Activated CD8-positive, alpha-beta T cell treated with anti-CD3 and anti-CD28 coated beads, Interleukin-2, amount 10 ng/mL, durations not matched to agents 7 days and 5 days (primary cell): Measurements from ENCODE around the gene SCYL3. TPM values are rescaled to one million over a fixed set of nuclear protein-coding genes. Genes with fewer than 3 reads are reported as not detected.

ENCODE experiments used
- ATAC-seq: fragments of 150-1000 bp; cut with Tn5 transposase; one replicate; pipeline ENCODE4 v1.10.0; 2021; ENCODE audit warnings: moderate library complexity
- CTCF ChIA-PET: fragments of 350-600 bp; sonication (Branson Sonifier 250); formaldehyde crosslinking; loops from one replicate; lab custom pipeline; 2021; ENCODE audit warnings: antibody characterized with exemption; lab: Charles Lee
- POLR2A ChIA-PET: fragments of 350-600 bp; sonication (Branson Sonifier 250); formaldehyde crosslinking; loops from one replicate; lab custom pipeline; 2021; ENCODE audit warnings: antibody characterized with exemption; lab: Charles Lee
- DNase-seq: peaks from one replicate; pipeline ENCODE4 v3.0.0-alpha.2; 2020
- H3K27ac Mint-ChIP-seq: one replicate; pipeline ENCODE4 v1.8.0; 2021; ENCODE audit warnings: mild to moderate bottlenecking, mixed read lengths
- H3K27me3 Mint-ChIP-seq: one replicate; pipeline ENCODE4 v1.8.0; 2021; ENCODE audit warnings: low read depth, mixed read lengths
- H3K36me3 Mint-ChIP-seq: one replicate; pipeline ENCODE4 v1.8.0; 2021; ENCODE audit warnings: low read depth, mixed read lengths
- H3K4me1 Mint-ChIP-seq: one replicate; pipeline ENCODE4 v1.8.0; 2021; ENCODE audit warnings: low read depth, mixed read lengths
- H3K4me3 Mint-ChIP-seq: one replicate; pipeline ENCODE4 v1.8.0; 2021; ENCODE audit warnings: mild to moderate bottlenecking, mixed read lengths
- H3K9me3 Mint-ChIP-seq: one replicate; pipeline ENCODE4 v1.8.0; 2022; ENCODE audit warnings: mixed read lengths; ENCODE audit not compliant: insufficient read depth
- total RNA-seq, 2 experiments: library from RNA; stranded (reverse); gene quantifications; one replicate each; pipeline ENCODE4 v1.2.3, GENCODE V29; 2021

SCYL3 gene
- total RNA-seq, 2 experiments from 2014 or later, result 14.6 to 15.1 TPM

DNA sequence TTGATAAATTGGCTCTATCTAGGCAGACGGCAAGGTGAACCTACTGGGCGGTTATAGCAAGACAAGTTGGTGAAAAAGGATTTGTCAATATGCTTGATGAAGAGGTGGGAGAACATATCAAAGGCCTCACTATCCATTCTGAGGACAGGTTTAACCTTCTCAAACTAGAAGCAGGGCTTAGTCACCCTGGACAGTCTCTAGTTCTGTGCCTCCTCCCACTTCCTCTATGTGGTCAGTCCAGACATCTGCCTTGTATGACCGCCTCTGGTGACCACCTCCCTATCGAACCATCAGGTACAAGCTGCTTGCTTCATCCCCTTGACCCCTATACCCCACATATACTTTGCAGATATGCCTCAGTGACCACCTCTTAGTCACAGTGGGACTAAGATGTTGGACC, 2.3 kb upstream of the SCYL3 start:
- ChIA-PET POLR2A (no interaction called here), CTCF (interaction anchor here (1.8 kb wide), 1 partner anchor 33 kb away, joined by 4 read pairs; no protein-coding TSS in a partner anchor)
- no peak overlapping the region for H3K4me3 Mint-ChIP-seq
- H3K27ac Mint-ChIP-seq, result no peak overlapping the region
- peaks cover 25% of the 10 kb centered on the region for H3K4me1 Mint-ChIP-seq
- ATAC-seq (no peak), DNase-seq (no peak)
- peaks cover 6% of the 10 kb centered on the region for H3K36me3 Mint-ChIP-seq
- H3K27me3 Mint-ChIP-seq, result peaks cover 31% of the 10 kb centered on the region
- no peaks in the 10 kb centered on the region for H3K9me3 Mint-ChIP-seq

GRCh38 chr1:169894424-169895145, 889 bp upstream of the SCYL3 start:
- H3K27me3 Mint-ChIP-seq, result peaks cover 27% of the 10 kb centered on the region
- H3K27ac Mint-ChIP-seq, result peak overlapping the region; percentile 99
- CTCF ChIA-PET, result interaction anchor here (1.2 to 4.0 kb wide), 5 partner anchors 8 to 1419 kb away, joined by 3 to 21 read pairs (median 4); partner anchors contain the start of genes FMO4 and METTL18
- POLR2A ChIA-PET, result interaction anchor here (0.6 to 3.2 kb wide), 9 partner anchors 8 to 639 kb away, joined by 3 to 26 read pairs (median 4); partner anchors contain the start of gene METTL18
- peaks cover 13% of the 10 kb centered on the region for H3K36me3 Mint-ChIP-seq
- ATAC-seq, result no peak
- peak overlapping the region; percentile 85 for H3K4me3 Mint-ChIP-seq
- H3K9me3 Mint-ChIP-seq, result no peaks in the 10 kb centered on the region
- H3K4me1 Mint-ChIP-seq, result peaks cover 38% of the 10 kb centered on the region
- peak; percentile 26 for DNase-seq

DNA sequence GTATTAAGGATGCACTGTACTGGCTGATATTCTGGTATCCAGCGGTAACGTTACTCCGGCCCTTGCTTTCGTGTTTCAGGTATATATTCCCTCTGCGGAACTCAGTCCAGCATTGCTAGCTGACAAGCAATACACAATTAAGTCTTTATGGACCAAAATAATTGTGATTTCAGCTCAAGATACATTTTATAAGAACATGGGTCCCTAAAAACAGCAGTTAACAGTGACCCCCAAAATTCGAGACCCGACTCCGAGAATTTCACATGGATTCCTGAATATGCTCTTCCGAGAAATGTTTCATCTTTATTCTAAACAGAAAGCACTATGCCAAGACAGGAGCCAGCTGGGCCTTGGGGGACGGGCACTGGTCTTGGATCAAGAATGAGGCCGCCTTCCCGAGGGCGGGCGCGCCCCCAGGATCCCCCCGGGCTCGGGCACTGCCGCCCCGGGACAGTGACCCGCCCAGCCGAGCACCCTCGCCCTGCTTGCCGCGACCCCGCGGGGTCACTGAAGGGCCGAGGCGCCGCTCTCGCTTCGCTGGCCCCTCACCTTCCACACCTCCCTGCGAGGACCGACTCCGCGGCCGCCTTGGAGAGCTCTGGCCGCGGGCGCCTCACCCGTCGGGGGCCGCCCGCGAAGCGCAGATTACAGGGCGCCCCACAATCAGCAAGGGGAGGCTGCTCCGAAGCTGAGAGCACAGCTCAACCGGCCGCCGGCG, 610 bp downstream of the SCYL3 start:
- peaks cover 49% of the 10 kb centered on the region for H3K4me1 Mint-ChIP-seq
- peak overlapping the region; percentile 85 for H3K4me3 Mint-ChIP-seq
- ChIA-PET POLR2A (interaction anchor here (0.5 to 3.2 kb wide), 18 partner anchors 9 to 1592 kb away, joined by 3 to 26 read pairs (median 4); partner anchors contain the start of genes BLZF1, GORAB, KIFAP3 and METTL18), CTCF (interaction anchor here (1.2 to 4.0 kb wide), 4 partner anchors 10 to 1421 kb away, joined by 3 to 21 read pairs (median 6); partner anchors contain the start of genes FMO4 and METTL18)
- H3K27me3 Mint-ChIP-seq, result peaks cover 18% of the 10 kb centered on the region
- no peak for DNase-seq
- peak; percentile 5 for ATAC-seq
- no peaks in the 10 kb centered on the region for H3K9me3 Mint-ChIP-seq
- peak overlapping the region; percentile 84 for H3K27ac Mint-ChIP-seq
- H3K36me3 Mint-ChIP-seq, result peaks cover 23% of the 10 kb centered on the region

DNA sequence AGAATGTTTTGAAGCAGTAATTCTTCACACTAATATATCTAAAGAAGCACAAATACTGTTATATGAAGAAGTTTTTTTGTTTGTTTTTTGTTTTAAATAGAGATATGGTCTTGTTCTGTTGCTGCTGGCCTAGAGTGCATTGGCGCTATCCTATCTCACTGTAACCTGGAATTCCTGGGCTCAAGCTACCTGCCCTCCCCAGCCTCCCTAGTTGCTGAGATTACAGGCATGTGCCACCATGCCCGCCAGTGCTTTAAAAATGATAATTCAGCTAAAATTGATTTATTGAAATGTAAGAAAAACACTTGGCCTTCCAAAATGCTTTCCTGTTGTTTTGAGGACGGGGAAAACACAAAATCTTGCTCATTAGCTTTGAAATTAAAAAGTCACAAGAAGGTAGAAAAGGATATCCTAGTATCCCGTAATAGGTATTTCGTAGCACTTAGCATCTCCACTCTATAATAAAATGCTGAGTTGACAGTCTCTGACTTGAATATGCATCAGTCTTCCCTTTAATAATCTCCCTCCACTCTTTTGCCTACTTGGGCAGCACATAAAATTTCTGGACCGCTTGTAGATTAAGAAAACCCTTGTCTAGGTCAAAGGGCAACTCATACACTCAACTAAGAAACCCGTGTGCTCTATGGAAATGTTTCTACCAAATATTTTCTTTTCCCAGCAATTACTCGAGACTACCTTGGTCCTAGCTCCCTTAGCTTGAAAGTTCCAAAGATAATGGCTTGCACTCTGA, 1.3 kb downstream of the SCYL3 start:
- no peak for ATAC-seq
- peaks cover 13% of the 10 kb centered on the region for H3K27me3 Mint-ChIP-seq
- no peaks in the 10 kb centered on the region for H3K9me3 Mint-ChIP-seq
- peak overlapping the region; percentile 85 for H3K4me3 Mint-ChIP-seq
- no peak for DNase-seq
- POLR2A ChIA-PET, result interaction anchor here (0.8 to 3.2 kb wide), 11 partner anchors 10 to 1593 kb away, joined by 3 to 26 read pairs (median 9); partner anchors contain the start of genes GORAB, KIFAP3, METTL18 and PRRC2C
- H3K27ac Mint-ChIP-seq, result peak overlapping the region; percentile 84
- peaks cover 27% of the 10 kb centered on the region for H3K36me3 Mint-ChIP-seq
- CTCF ChIA-PET, result interaction anchor here (1.4 to 4.0 kb wide), 4 partner anchors 34 to 180 kb away, joined by 3 to 21 read pairs (median 5); partner anchors contain the start of gene METTL18
- peaks cover 50% of the 10 kb centered on the region for H3K4me1 Mint-ChIP-seq

DNA sequence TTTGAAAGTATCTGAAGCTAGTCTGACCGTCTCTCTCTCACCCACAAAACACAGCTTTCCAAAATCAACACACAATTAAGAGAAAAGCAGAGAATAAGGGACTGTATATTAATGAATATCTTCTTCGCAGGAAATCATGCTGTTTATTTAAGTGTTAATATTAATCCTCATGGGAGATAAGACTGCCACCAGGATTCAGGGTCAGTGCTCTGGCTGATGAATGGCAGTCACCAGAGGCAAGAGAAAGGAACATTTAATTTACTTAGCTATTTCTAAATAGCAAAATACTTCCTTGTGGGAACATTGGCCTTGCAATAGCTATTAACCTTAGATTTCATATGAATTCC, 2.2 kb downstream of the SCYL3 start:
- CTCF ChIA-PET, result interaction anchor here (0.9 to 4.0 kb wide), 7 partner anchors 38 to 199 kb away, joined by 3 to 21 read pairs (median 3); partner anchors contain the start of genes KIFAP3 and METTL18
- peaks cover 33% of the 10 kb centered on the region for H3K36me3 Mint-ChIP-seq
- POLR2A ChIA-PET, result interaction anchor here (0.9 to 2.3 kb wide), 7 partner anchors 9 to 640 kb away, joined by 3 to 15 read pairs (median 4); partner anchors contain the start of genes GORAB, KIFAP3 and METTL18
- H3K4me1 Mint-ChIP-seq, result peaks cover 50% of the 10 kb centered on the region
- H3K27me3 Mint-ChIP-seq, result peaks cover 5% of the 10 kb centered on the region
- peak overlapping the region; percentile 85 for H3K4me3 Mint-ChIP-seq
- ATAC-seq (no peak), DNase-seq (no peak)
- no peaks in the 10 kb centered on the region for H3K9me3 Mint-ChIP-seq
- peak overlapping the region; percentile 84 for H3K27ac Mint-ChIP-seq

- ChIA-PET CTCF (interaction anchor here (0.8 to 4.0 kb wide), 8 partner anchors 37 to 304 kb away, joined by 3 to 21 read pairs (median 3); partner anchors contain the start of genes KIFAP3 and METTL18), POLR2A (interaction anchor here (0.6 to 2.3 kb wide), 9 partner anchors 8 to 1442 kb away, joined by 3 to 15 read pairs (median 4); partner anchors contain the start of genes GORAB, KIFAP3 and METTL18)
- no peaks in the 10 kb centered on the region for H3K27me3 Mint-ChIP-seq
Measured at GRCh38 chr1:169890761-169891538, 2.7 kb downstream of the SCYL3 start.

DNA sequence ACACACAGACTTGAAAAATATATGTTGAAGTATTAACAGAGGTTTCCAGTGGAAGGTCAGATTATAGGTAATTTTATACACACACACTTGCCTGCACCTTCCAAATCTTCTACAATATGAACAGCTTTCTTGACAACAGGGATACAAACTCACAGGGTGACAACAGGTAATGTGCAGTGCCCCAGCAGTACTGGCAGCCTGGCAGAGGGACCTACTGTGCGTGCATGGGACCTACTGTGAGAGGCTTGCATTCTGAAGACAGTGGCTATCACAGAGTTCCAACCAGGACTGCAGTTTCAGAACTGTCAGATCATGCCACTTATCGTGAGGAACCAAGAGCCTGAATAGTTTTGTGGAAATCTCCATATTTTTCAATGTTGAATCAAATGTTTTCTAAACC, 3.8 kb downstream of the SCYL3 start:
- ATAC-seq (no peak), DNase-seq (no peak)
- Mint-ChIP-seq H3K27ac (no peak overlapping the region), H3K9me3 (no peaks in the 10 kb centered on the region), H3K36me3 (peaks cover 46% of the 10 kb centered on the region), H3K4me1 (peaks cover 50% of the 10 kb centered on the region), H3K27me3 (no peaks in the 10 kb centered on the region), H3K4me3 (no peak overlapping the region)
- ChIA-PET CTCF (interaction anchor here (2.2 kb wide), 1 partner anchor 181 kb away, joined by 4 read pairs; no protein-coding TSS in a partner anchor), POLR2A (no interaction called here)

More at GRCh38 chr1:169890761-169891538, 2.7 kb downstream of the SCYL3 start:
- Mint-ChIP-seq H3K9me3 (no peaks in the 10 kb centered on the region), H3K4me1 (peaks cover 50% of the 10 kb centered on the region), H3K36me3 (peaks cover 39% of the 10 kb centered on the region), H3K27ac (peak overlapping the region; percentile 84), H3K4me3 (peak overlapping the region; percentile 85)
- peak; percentile 42 for ATAC-seq
- peak; percentile 64 for DNase-seq

DNA sequence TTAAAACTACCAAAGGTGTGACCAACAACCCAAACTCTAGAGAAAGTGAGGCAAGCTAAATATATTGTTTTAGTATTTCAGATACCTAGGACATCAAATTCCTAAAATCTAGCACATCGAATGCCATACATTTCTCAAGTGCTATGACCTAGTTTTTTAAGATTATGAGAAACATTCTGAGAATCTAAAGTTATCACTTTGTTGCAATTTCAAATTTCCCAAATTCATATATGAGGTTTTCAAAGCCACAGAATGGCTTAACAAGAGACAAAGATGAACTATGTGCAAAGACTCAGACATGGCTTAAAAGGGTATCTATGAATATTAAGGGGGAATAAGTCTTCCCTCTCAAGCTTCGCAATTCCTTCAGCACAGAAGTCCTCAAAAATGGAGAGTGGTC, 6.8 kb downstream of the SCYL3 start:
- H3K27ac Mint-ChIP-seq, result no peak overlapping the region
- no peaks in the 10 kb centered on the region for H3K9me3 Mint-ChIP-seq
- ChIA-PET POLR2A (no interaction called here), CTCF (interaction anchor here (1.2 kb wide), 1 partner anchor 61 kb away, joined by 3 read pairs; no protein-coding TSS in a partner anchor)
- no peaks in the 10 kb centered on the region for H3K27me3 Mint-ChIP-seq
- H3K4me1 Mint-ChIP-seq, result peaks cover 39% of the 10 kb centered on the region
- DNase-seq (no peak), ATAC-seq (no peak)
- peaks cover 51% of the 10 kb centered on the region for H3K36me3 Mint-ChIP-seq
- H3K4me3 Mint-ChIP-seq, result no peak overlapping the region

DNA sequence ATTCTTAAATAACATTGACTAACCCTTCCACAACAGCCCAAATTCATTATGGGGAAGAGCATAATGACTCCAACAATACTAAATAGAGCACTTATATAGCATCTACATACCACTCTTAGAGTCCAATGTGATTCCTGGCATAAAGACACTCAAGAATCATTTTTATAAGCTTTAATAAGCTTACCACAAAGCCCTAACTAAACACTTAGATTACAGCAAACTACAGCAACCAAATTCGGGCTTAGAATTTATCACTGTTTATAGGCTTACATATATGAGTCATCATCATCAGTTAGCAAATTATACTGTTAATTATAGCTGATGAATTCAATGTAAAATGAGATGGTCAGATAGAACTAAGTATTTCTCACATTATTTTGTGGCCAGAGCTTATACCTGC, 7.3 kb downstream of the SCYL3 start:
- Mint-ChIP-seq H3K36me3 (peaks cover 52% of the 10 kb centered on the region), H3K4me3 (no peak overlapping the region), H3K27me3 (no peaks in the 10 kb centered on the region), H3K27ac (no peak overlapping the region), H3K4me1 (peaks cover 35% of the 10 kb centered on the region), H3K9me3 (no peaks in the 10 kb centered on the region)
- DNase-seq (no peak), ATAC-seq (no peak)
- ChIA-PET CTCF (interaction anchor here (1.2 kb wide), 1 partner anchor 60 kb away, joined by 3 read pairs; no protein-coding TSS in a partner anchor), POLR2A (no interaction called here)

DNA sequence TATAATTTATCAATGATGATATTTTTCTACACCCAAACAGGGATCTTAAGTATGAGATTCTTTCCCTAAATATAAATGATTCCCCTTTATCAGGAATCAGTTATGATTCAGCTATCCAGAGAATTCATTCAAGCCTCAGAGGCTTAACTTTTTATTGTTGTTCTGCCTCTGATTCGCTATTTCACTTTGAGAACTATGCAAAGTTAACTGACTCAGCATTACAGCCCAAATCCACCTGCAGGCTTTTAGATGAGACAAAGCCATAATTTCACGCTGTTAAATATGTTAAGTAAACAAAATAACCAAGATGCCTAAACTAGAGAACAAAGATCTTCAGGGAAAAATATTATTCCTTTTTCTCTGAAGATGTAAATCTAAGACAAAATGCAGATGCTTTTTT, 8.5 kb downstream of the SCYL3 start:
- ATAC-seq, result no peak
- CTCF ChIA-PET, result no interaction called here
- Mint-ChIP-seq H3K4me3 (no peak overlapping the region), H3K9me3 (no peaks in the 10 kb centered on the region), H3K4me1 (peaks cover 23% of the 10 kb centered on the region), H3K27ac (no peak overlapping the region), H3K27me3 (no peaks in the 10 kb centered on the region), H3K36me3 (peaks cover 51% of the 10 kb centered on the region)
- no peak for DNase-seq
- POLR2A ChIA-PET, result no interaction called here
